GM18517 (cell line): ENCODE measurements around the gene ARSG.
"Not testable (repeated sequence)": the region's sequence is repeated elsewhere in the genome, so short reads cannot be mapped to it uniquely, and the experiment has no call there.

ENCODE experiments used
- ATAC-seq: cut with Tn5 transposase; IDR thresholded peaks from one replicate; pipeline ENCODE4 v1.9.1; 2021; ENCODE audit warnings: mild to moderate bottlenecking, moderate library complexity; ENCODE audit not compliant: unreplicated experiment

The ARSG gene

GRCh38 chr17:68368387-68368786 lies 77.1 kb downstream of the ARSG start:
- no peak for ATAC-seq

DNA sequence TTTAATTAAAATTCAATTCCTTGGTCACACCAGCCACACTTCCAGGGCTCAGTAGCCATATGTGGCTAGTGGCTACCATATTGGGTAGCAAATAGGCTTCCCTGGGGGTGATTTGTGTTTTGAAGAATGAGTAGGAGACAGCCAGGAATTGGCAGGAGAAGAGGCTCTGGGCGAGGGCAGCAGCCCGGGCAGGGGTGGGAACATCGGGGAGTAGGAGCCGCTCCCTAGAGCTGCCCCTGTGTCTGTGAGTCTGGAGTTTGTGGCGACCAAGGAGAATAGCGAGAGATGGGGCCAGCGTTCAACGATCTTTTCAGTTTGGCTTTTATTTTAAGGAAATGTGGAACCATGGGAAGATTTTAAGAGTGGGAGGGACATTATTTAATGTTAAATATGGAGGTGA lies 84.3 kb downstream of the ARSG start:
- no peak for ATAC-seq

DNA sequence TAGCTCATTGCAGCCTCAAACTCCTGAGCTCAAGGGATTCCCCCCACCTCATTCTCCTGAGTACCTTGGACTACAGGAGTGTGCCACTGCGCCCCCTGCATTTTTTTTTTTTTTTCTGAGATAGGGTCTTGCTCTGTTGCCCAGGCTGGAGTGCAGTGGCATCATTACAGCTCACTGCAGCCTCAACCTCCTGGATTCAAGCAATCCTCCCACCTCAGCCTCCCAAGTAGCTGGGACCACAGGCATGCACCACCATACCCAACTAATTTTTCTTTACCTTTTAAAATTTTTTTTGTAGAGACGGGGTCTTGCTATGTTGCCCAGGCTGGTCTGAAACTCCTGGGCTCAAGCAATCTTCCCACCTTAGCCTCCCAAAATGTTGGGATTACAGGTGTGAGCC lies 84.9 kb downstream of the ARSG start:
- not testable (repeated sequence) for ATAC-seq

DNA sequence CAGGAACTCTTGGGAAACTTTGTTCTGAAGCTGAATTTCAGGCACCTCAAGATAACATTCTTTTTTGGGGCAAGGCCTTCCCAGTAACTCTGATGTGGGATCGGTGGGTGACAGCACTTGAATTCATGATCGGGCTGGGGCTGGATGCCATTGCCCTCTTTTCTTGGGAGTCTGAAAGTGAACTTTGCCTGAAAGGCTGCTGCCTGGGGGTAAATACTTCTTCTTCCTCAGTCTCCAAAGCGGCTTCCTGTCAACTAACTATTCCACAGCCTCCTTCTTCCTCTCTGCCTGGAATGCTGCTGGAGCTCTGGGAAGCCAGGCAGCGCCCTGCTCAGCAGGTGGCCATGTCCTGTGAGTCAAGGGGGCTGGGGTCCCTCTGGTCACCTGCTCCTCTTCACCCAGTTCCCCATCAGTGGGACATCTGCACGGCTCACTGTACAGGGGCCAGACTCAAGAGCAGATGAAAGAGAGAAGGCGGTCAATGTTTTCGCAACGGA lies 86.5 kb downstream of the ARSG start:
- ATAC-seq, result no peak

- no peak for ATAC-seq
These were observed 87.2 kb downstream of the ARSG start for GRCh38 chr17:68378268-68379176.

- no peak for ATAC-seq
These were observed 87.8 kb downstream of the ARSG start for GRCh38 chr17:68379177-68379510.

DNA sequence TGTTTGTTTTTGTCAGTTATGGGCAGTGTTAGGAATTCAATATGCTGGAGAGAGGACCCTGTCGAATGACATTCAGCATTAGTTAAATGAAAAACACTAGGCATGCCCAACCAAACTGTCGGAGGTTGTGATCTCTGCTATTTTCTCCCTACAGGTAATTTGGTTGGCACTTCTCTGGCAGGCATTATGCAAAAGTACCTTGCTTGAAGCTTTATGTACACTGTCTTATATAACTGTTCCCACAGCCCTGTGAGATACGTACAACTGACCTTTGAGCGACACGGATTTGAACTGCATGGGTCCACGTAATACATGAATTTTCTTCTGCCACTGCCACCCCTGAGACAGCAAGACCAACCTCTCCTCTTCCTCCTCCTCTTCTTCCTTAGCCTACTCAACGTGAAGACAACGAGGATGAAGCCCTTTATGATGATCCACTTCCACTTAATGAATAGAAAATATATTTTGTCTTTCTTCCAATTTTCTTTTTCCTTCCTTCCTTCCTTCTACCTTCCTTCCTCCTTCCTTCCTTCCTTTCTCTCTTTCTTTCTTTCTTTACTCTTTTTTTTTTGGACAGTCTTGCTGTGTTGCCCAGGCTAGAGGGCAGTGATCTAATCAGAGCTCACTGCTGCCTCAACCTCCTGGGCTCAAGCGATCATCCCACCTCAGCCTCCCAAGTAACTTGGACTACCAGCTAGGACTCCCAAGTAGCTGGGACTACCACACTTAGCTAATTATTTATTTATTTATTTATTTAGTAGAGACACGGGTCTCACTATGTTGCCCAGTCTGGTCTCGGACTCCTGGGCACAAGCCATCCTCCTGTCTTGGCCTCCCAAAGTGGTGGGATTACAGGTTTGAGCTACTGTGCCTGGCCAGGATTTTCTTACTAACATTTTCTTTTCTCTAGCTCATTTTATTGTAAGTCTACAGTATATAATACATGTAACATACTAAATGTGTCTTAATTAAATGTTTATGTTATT lies 88.7 kb downstream of the ARSG start:
- ATAC-seq, result no peak

DNA sequence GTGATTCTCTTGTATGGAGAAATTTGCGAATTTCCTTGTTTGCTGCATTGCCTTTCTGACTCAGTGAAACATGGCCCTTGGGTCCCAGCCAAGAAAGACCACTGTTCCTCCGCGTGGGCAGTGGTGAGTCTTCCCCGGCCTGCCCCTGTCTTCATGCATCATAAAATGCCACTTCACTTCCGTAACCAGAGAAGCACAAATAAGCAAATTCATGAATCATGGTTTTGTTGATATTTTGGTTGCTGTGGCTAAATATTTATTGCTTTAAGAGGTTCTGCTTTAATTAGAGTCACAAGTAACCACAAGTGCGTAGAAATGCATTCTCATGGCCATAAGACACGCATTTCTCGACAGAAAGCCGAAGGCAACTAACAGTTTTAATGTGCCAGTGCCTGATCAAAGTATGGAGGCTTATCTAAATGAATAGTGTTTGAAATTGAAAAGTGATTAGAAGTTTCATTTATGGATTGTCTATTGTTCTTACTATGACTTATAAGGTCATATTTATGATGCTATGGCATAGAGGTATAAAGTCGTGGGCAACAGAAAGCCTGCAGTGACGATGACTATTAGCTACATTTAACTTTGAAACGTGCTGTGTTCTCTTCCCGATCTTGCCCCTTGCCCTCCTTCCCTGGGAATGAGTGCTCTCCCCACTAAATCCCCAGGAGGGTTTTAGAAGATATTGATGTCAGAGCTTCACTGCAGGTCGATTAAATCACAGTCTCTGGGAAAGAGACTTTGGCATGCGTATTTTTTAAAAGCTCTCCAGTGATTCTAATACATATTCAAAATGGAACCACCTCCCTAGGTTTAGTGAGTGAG lies 90.0 kb downstream of the ARSG start:
- no peak for ATAC-seq

- no peak for ATAC-seq
These were observed 91.3 kb downstream of the ARSG start for GRCh38 chr17:68382582-68383085.

- ATAC-seq, result no peak
These were observed 91.8 kb downstream of the ARSG start for GRCh38 chr17:68383120-68383442.

DNA sequence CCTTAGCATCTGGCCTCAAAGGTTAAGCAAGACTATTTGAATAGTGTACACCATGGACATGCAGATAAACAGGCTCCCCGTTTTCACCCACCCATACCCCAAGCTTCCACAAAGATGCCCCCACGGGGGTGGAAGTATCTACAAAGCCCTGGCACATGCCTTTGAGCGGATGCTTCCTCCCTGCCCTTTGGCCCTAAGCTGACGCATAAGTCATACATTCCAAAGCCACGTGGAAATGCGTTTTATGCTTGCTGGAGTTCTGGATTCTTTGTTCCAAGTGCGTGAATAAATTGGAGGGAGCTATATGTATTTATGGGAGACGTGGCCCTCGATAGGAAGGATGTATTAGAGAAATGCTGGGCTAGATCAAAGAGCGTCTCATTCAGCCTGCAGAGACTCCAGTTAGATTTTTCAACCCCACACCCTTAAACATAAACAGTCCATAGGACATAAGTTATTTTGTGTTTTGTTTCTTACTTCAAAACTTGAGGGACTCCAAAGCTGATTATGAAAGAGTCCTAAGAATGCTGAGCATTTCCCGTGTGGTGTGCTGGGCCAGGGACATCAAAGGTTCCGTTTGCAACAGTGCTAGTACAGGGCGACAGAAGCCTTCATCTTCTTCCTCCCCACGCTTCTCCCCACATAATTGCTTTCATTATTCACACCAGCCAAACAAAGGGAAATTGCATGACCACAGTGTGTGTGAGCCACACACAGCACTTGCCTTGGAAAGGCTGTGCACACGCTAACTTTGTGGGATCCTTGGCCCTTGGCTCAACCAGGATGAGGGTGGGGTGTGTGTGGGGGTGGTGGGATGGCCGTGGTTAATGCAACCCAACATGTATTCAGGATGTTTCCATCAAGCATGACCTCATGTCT lies 92.4 kb downstream of the ARSG start:
- ATAC-seq, result no peak

- no peak for ATAC-seq
These were observed 93.2 kb downstream of the ARSG start for GRCh38 chr17:68384471-68384870.

DNA sequence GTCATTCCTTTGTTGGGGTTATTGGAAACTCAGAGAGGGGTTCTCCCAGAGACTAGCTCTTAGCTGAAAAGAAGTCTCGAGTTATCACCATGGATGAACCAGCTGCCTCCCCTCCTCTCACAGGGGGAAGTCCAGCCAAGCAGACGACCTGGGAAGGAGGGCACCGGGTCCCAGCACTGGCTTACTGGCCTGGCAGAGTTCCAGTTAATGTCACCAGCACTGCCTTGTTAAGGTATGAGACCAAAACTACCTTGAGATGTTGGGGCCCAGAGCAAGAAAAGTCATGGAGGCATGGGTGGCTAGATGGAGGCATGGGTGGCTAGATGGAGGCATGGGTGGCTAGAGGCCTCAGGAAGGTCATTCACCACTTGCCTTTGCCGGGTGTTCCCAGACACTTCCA lies 93.6 kb downstream of the ARSG start:
- no peak for ATAC-seq

GRCh38 chr17:68385490-68386215 lies 94.4 kb downstream of the ARSG start:
- ATAC-seq, result no peak

DNA sequence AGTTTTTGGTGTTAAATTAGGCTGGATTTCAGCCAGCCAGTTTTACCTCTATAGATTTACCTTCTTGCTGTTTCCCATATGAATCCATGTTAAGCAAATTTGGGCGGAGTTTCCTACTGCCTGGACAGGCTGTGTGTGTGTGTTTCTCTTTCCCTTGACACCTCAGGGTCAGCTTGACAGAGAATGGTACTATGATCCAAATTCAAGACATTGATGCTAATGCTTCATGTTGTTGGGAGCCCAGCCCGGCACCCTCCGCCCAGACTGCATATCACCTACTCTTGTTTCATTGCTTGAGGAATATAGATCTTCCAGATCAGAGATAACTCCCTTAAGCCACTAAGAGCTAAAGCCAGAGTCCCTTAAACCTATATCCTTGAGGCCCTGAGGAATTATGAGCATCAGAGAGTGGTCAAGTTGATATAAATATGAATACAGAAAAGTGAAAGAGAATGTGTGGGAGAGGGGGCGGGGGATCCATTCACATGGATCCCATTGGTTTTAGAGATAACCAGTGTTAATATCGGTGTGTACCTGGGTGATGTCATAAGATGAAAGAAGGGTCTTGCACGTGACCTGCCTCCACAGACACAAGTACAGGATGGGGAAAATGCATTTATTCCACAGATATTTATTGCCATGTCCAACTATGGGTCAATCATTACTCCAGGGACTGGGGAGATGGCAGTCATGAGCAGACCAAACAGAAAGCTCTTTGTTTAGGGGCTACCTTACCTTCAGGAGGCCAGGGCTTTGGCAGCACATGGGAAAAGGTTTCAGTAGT lies 96.3 kb downstream of the ARSG start:
- ATAC-seq, result no peak

- no peak for ATAC-seq
These were observed 97.7 kb downstream of the ARSG start for GRCh38 chr17:68389041-68389440.

- no peak for ATAC-seq
These were observed 99.7 kb downstream of the ARSG start for GRCh38 chr17:68390888-68391545.
